Spleen (tissue), 11 donors: Measurements from ENCODE around the gene CYP4B1. TPM values are rescaled to one million over a fixed set of nuclear protein-coding genes. Genes with fewer than 3 reads are reported as not detected.
"Not testable (repeated sequence)": the region's sequence is repeated elsewhere in the genome, so short reads cannot be mapped to it uniquely, and the experiment has no call there.

Experiments
- DNase-seq: peaks from one replicate; pipeline ENCODE4 v3.0.0-alpha.2; 2020
- H3K27ac ChIP-seq, 8 donors: fragments of 200-600 bp; sonication (generic) in 7 of 8; 1 replicate in 4 of 8; 2 replicates in 4 of 8; pipeline versions ENCODE4 v1.5.0 to v1.8.0; 2016 to 2021; ENCODE audit warnings: inconsistent platforms in 4 of 8, mild to moderate bottlenecking in 4 of 8, moderate library complexity in 1 of 8
- H3K27me3 ChIP-seq, 7 donors: fragments of 200-600 bp; sonication (generic) in 6 of 7; replicated peaks in 1 of 7; 1 replicate in 4 of 7; 2 replicates in 3 of 7; pipeline versions ENCODE4 v1.5.0 to v1.8.0; 2016 to 2021; ENCODE audit warnings: inconsistent platforms in 3 of 7, mild to moderate bottlenecking in 1 of 7
- H3K36me3 ChIP-seq, 6 donors: fragments of 200-600 bp; sonication (generic) in 5 of 6; 1 replicate in 4 of 6; 2 replicates in 2 of 6; pipeline versions ENCODE4 v1.5.0 to v1.8.0; 2016 to 2021; ENCODE audit warnings: inconsistent platforms in 2 of 6
- H3K4me1 ChIP-seq, 6 donors: fragments of 200-600 bp; sonication (generic) in 5 of 6; 1 replicate in 3 of 6; 2 replicates in 3 of 6; pipeline versions ENCODE4 v1.5.0 to v1.8.0; 2016 to 2021; ENCODE audit warnings: inconsistent platforms in 3 of 6
- H3K4me3 ChIP-seq, 8 donors: fragments of 200-600 bp; sonication (generic) in 7 of 8; 1 replicate in 4 of 8; 2 replicates in 4 of 8; pipeline versions ENCODE4 v1.5.0 to v1.8.0; 2016 to 2021; ENCODE audit warnings: inconsistent platforms in 4 of 8, mild to moderate bottlenecking in 4 of 8, moderate library complexity in 2 of 8
- H3K9me3 ChIP-seq, 8 donors: fragments of 200-600 bp; sonication (generic) in 7 of 8; 1 replicate in 4 of 8; 2 replicates in 4 of 8; pipeline versions ENCODE4 v1.5.0 to v1.8.0; 2016 to 2021; ENCODE audit warnings: inconsistent platforms in 4 of 8
- POLR2A ChIP-seq, 3 donors: fragments of 450-650 bp; IDR thresholded peaks; one replicate each; pipeline ENCODE4 v1.5.1; 2017; ENCODE audit warnings: antibody characterized with exemption in 3 of 3, mild to moderate bottlenecking in 1 of 3
- POLR2AphosphoS5 ChIP-seq, 3 donors: sonication (generic); formaldehyde crosslinking; IDR thresholded peaks; one replicate each; pipeline ENCODE4 v1.5.1; 2017; ENCODE audit warnings: antibody characterized with exemption in 3 of 3
- WGBS, 5 donors: extraction: QIAGEN DNeasy Blood & Tissue Kit in 3 of 5; methylation state at CpG; one replicate each; pipeline versions ENCODE4 v1.1.5 to v1.1.7; 2013 to 2018; 5-methylcytosine and 5-hydroxymethylcytosine counted together
- intact Hi-C: fragments of 100-400 bp; cut with DNase I; formaldehyde crosslinking; loops from one replicate; pipeline ENCODE4 v1.15.0; 2023; ENCODE audit warnings: low total_unique reads
- polyA plus RNA-seq, 3 donors: library from polyadenylated mRNA; stranded (reverse); fragments of 200-250 nt; gene quantifications; one replicate each; pipeline ENCODE4 v1.2.1, GENCODE V29; 2013
- total RNA-seq, 7 donors: library from RNA; depleted of rRNA in 3 of 7; stranded (reverse); fragments of >200 nt in 3 of 7; fragmentation: NEBNext Ultra II Directional in 4 of 7; extraction: Animal tissue kit (Norgen Biotek cat#: 25700) in 4 of 7; gene quantifications; one replicate each; pipeline versions ENCODE4 v1.1.0 to v1.2.1, GENCODE V29; 2016 to 2021
- TF ChIP-seq, protein P1 (sequence below), 11 experiments: fragments of 200-600 bp in 7 of 11; fragments of 450-650 bp in 4 of 11; sonication (generic) in 4 of 11; IDR thresholded peaks in 8 of 11; conservative IDR thresholded peaks in 3 of 11; 1 replicate in 7 of 11; 2 replicates in 4 of 11; pipeline versions ENCODE4 v1.4.0 to v1.8.0; 2016 to 2021; ENCODE audit warnings: antibody characterized with exemption in 11 of 11, inconsistent platforms in 4 of 11, mild to moderate bottlenecking in 1 of 11
- donor health status: healthy with polysubstance abuse.
- donor health status: DM: no; HTN: no; CAD: no; lungs with moderate emphysema.
- donor health status: DM: no; HTN: no; CAD: no.
- donor health status: Bipolar disorder and iron deficiency.
- donor health status: healthy.
- donor health status: DM: no; HTN: no; CAD: no.
- donor health status: DM: yes; HTN: yes; CAD: no.

Gene CYP4B1
- total and polyA plus RNA-seq, 10 donors: 0.32 to 3.5 (median 1.0) TPM; not detected in 3

DNA sequence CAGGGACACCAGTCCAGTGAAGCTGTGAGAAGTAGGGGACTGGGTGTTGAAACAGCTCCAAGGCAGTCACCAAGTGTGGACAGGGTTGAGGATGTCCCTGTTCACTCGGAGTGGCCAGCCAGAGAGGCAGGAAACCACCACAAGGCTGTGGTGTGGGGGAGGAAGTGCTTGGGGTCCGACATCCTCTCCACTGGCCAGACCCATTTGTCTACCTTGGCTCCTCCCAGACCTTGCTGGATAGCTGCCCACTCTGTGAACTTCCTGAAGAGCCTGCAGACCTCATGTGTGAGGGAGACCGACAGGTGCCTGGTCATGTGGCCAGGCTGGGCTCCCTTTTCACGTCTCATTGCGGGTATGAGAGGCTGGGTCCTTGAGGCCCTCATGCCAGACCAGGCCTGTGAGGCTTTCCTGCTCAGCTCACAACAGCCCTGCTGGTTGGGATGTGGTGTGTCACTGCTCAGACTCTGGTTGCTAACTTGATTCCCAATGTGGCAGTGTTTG, 21.8 kb downstream of the CYP4B1 start:
- no peak overlapping the region for H3K27ac ChIP-seq
- no peak overlapping the region for H3K4me3 ChIP-seq
- H3K27me3 ChIP-seq: peaks cover 0 to 10% (median 0%) of the 10 kb centered on the region in 7 donors
- peaks cover 0 to 4% (median 0%) of the 10 kb centered on the region in 8 donors for H3K9me3 ChIP-seq
- no peak for DNase-seq
- H3K4me1 ChIP-seq: peaks cover 0 to 6% (median 0%) of the 10 kb centered on the region in 6 donors
- WGBS, 5 donors: 10 to 19% (median 17%) methylated on average over 2 to 5 of the region's 5 CpGs
- H3K36me3 ChIP-seq: no peaks in the 10 kb centered on the region
- intact Hi-C loops: no loop called here
- no peak for TF ChIP-seq POLR2A (IDR thresholded peaks at IDR 0.05)
- TF ChIP-seq POLR2AphosphoS5 (IDR thresholded peaks at IDR 0.05): peak in 1 of 3 donors; percentile 35

DNA sequence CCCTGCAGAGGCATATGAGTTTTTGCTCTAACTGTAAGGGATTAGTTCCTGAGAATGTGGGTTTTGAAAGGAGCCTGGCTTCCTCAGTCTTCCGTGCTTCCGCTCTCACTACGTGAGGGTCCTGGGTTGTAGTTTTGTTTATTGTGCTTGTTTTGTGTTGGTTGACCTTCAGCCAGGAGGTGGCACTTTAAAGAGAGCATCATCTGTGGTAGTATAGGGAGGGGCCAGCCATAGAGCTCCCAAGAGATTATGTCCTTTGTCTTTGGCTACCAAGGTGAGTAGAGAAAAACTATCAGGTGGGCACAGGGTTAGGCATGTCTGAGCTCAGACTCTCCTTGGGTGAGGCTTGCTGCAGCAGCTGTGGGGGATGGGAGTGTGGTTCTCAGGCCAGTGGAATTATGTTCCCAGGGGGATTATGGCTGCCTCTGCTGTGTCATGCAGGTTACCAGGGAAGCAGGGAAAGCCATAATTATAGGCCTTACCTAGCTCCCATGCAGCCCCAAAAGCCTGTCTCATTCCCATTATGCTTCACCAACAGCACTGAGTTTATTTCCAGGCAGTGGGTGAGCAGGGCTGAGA, 23.5 kb downstream of the CYP4B1 start:
- intact Hi-C loops: no loop called here
- Histone ChIP-seq H3K36me3 (no peaks in the 10 kb centered on the region), H3K27me3 (peaks cover 0 to 10% (median 0%) of the 10 kb centered on the region in 7 donors), H3K4me1 (peaks cover 0 to 6% (median 0%) of the 10 kb centered on the region in 6 donors), H3K9me3 (peaks cover 0 to 7% (median 0%) of the 10 kb centered on the region in 8 donors), H3K27ac (no peak overlapping the region), H3K4me3 (no peak overlapping the region)
- TF ChIP-seq, protein P1, sequence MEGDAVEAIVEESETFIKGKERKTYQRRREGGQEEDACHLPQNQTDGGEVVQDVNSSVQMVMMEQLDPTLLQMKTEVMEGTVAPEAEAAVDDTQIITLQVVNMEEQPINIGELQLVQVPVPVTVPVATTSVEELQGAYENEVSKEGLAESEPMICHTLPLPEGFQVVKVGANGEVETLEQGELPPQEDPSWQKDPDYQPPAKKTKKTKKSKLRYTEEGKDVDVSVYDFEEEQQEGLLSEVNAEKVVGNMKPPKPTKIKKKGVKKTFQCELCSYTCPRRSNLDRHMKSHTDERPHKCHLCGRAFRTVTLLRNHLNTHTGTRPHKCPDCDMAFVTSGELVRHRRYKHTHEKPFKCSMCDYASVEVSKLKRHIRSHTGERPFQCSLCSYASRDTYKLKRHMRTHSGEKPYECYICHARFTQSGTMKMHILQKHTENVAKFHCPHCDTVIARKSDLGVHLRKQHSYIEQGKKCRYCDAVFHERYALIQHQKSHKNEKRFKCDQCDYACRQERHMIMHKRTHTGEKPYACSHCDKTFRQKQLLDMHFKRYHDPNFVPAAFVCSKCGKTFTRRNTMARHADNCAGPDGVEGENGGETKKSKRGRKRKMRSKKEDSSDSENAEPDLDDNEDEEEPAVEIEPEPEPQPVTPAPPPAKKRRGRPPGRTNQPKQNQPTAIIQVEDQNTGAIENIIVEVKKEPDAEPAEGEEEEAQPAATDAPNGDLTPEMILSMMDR (IDR thresholded peaks at IDR 0.05 in 8 of 11, conservative IDR thresholded peaks at IDR 0.05 in 3 of 11): no peak
- no peak for TF ChIP-seq POLR2A (IDR thresholded peaks at IDR 0.05)
- no peak for TF ChIP-seq POLR2AphosphoS5 (IDR thresholded peaks at IDR 0.05)
- 74 to 96% (median 88%) methylated on average over 3 of the region's 3 CpGs for WGBS, 5 donors
- DNase-seq: no peak

DNA sequence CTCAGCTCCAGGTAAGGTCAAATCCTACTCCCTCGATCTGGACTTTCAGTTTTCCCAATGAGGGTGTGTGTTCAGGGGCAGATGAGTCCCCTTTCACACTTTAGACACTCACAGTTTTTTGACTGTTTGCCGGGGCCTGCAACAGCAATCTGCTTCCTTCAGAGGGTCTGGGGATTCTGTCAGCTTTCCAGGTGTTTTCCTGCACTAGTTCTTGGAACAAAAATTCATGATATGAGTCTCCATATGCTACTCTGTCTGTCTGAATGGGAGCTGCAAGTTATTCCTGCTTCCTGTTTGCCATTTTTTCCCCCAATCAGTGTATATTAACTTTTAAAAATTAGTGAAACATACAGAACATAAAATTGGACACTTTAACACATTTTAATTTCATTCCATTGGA, 24.3 kb downstream of the CYP4B1 start:
- H3K27ac ChIP-seq: no peak overlapping the region
- DNase-seq: no peak
- peaks cover 0 to 10% (median 0%) of the 10 kb centered on the region in 7 donors for H3K27me3 ChIP-seq
- no peaks in the 10 kb centered on the region for H3K36me3 ChIP-seq
- H3K4me3 ChIP-seq: no peak overlapping the region
- TF ChIP-seq, protein P1 (IDR thresholded peaks at IDR 0.05 in 8 of 11, conservative IDR thresholded peaks at IDR 0.05 in 3 of 11): no peak
- TF ChIP-seq POLR2A (IDR thresholded peaks at IDR 0.05) (no peak), POLR2AphosphoS5 (IDR thresholded peaks at IDR 0.05) (no peak)
- H3K9me3 ChIP-seq: peaks cover 0 to 7% (median 0%) of the 10 kb centered on the region in 8 donors
- H3K4me1 ChIP-seq: peaks cover 0 to 6% (median 0%) of the 10 kb centered on the region in 6 donors
- intact Hi-C loops: no loop called here
- WGBS, 5 donors: 43 to 58% (median 45%) methylated on average over 2 of the region's 2 CpGs

DNA sequence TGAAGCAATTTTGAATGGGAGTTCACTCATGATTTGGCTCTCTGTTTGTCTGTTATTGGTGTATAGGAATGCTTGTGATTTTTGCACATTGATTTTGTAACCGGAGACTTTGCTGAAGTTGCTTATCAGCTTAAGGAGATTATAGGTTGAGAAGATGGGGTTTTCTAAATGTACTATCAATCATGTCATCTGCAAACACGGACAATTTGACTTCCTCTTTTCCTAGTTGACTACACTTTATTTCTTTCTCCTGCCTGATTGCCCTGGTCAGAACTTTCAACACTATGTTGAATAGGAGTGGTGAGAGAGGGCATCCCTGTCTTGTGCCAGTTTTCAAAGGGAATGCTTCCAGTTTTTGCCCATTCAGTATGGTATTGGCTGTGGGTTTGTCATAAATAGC, 28.0 kb downstream of the CYP4B1 start:
- WGBS, 5 donors: 32 to 53% (median 44%) methylated on average over 2 of the region's 2 CpGs
- H3K4me1 ChIP-seq, intact Hi-C loops, H3K36me3 ChIP-seq, H3K27ac ChIP-seq, DNase-seq, H3K4me3 ChIP-seq, H3K9me3 ChIP-seq: not testable (repeated sequence)
- peaks cover 0 to 18% (median 0%) of the 10 kb centered on the region in 7 donors for H3K27me3 ChIP-seq

DNA sequence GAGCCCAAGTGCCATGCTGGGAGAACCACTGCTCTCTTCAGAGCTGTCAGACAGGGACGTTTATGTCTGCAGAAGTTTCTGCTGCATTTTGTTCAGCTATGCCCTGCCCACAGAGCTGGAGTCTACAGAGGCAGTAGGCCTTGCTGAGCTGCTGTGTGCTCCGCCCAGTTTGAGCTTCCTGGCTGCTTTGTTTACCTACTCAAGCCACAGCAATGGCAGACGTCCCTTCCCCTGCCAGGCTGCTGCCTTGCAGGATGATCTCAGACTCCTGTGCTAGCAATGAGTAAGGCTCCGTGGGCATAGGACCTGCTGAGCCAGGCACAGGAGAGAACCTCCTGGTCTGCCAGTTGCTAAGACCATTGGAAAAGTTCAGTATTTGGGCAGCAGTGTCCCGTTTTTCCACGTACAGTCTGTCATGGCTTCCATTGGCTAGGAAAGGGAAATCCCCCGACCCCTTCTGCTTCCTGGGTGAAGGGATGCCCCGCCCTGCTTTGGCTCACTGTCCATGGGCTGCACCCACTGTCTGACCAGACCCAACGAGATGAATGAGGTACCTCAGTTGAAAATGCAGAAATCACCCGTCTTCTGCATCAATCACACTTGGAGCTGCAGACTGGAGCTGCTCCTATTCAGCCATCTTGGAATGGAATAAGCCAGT, 31.9 kb downstream of the CYP4B1 start:
- Histone ChIP-seq H3K27me3 (peaks cover 0 to 39% (median 5%) of the 10 kb centered on the region in 7 donors), H3K4me3 (no peak overlapping the region), H3K27ac (no peak overlapping the region), H3K36me3 (no peaks in the 10 kb centered on the region), H3K4me1 (no peaks in the 10 kb centered on the region), H3K9me3 (peaks cover 0 to 5% (median 0%) of the 10 kb centered on the region in 8 donors)
- intact Hi-C loops: no loop called here
- TF ChIP-seq POLR2A (IDR thresholded peaks at IDR 0.05): no peak
- DNase-seq: no peak
- 67 to 70% (median 70%) methylated on average over 10 of the region's 10 CpGs for WGBS, 5 donors

DNA sequence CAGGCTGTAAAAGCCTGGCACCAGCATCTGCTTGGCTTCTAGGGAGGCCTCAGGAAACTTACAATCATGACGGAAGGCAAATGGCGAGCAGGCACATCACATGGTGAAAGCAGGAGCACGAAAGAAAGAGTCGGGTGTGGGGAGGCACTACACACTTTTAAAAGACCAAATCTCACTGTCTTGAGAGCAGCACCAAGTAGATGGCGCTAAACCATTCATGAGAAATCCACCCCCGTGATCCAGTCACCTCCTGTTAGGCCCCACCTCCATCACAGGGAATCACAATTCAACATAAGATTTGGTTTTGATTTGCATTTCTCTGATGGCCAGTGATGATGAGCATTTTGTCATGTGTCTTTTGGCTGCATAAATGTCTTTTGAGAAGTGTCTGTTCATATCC, 36.6 kb downstream of the CYP4B1 start:
- intact Hi-C loops: not testable (repeated sequence)

DNA sequence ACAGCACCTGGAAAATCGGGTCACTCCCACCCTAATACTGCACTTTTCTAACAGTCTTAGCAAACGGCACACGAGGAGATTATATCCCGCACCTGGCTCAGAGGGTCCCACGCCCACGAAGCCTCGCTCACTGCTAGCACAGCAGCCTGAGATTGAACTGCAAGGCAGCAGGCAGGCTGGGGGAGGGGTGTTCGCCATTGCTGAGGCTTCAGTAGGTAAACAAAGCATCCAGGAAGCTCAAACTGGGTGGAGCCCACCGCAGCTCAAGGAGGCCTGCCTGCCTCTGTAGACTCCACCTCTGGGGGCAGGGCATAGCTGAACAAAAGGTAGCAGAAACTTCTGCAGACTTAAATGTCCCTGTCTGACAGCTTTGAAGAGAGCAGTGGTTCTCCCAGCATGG, 47.5 kb downstream of the CYP4B1 start:
- WGBS, 5 donors: 60 to 86% (median 84%) methylated on average over 7 to 9 of the region's 9 CpGs
- peaks cover 0 to 34% (median 0%) of the 10 kb centered on the region in 7 donors for H3K27me3 ChIP-seq
- H3K27ac ChIP-seq, H3K36me3 ChIP-seq, DNase-seq, H3K9me3 ChIP-seq, H3K4me1 ChIP-seq, H3K4me3 ChIP-seq, intact Hi-C loops: not testable (repeated sequence)

More for the DNA sequence above, 36.6 kb downstream of the CYP4B1 start:
- not testable (repeated sequence) for DNase-seq, H3K36me3 ChIP-seq, H3K4me1 ChIP-seq, H3K4me3 ChIP-seq, H3K27ac ChIP-seq, H3K9me3 ChIP-seq
- peaks cover 0 to 33% (median 5%) of the 10 kb centered on the region in 7 donors for H3K27me3 ChIP-seq
- 70 to 89% (median 77%) methylated on average over 6 of the region's 6 CpGs for WGBS, 5 donors

DNA sequence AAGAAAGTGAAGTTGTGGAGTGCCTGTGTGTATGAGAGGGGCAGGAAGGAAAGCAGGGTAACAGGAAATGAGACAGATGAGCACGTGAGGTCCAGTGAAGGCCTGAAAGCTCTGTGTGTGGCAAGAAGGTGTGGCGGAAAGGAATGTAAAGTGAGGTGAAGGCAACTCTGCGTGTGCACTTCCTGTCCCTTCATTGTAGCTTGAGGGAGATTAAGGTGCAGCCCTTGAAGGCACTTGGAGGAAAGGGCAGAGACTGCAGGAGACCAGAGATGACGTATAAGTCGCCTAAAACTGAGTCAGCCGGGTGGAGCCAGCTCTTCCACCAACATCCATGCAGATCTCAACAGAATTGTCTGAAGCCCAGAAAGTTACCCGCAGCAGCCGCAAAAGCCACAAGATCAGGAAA, 58.8 kb downstream of the CYP4B1 start:
- H3K36me3 ChIP-seq, DNase-seq, H3K27ac ChIP-seq, H3K9me3 ChIP-seq, H3K4me1 ChIP-seq, H3K27me3 ChIP-seq, H3K4me3 ChIP-seq, intact Hi-C loops: not testable (repeated sequence)
- WGBS, 5 donors: 43 to 54% (median 47%) methylated on average over 7 to 8 of the region's 8 CpGs
